Measurements from ENCODE around the gene HYI.
"Not testable (repeated sequence)": the region's sequence is repeated elsewhere in the genome, so short reads cannot be mapped to it uniquely, and the experiment has no call there.

Gene HYI

DNA sequence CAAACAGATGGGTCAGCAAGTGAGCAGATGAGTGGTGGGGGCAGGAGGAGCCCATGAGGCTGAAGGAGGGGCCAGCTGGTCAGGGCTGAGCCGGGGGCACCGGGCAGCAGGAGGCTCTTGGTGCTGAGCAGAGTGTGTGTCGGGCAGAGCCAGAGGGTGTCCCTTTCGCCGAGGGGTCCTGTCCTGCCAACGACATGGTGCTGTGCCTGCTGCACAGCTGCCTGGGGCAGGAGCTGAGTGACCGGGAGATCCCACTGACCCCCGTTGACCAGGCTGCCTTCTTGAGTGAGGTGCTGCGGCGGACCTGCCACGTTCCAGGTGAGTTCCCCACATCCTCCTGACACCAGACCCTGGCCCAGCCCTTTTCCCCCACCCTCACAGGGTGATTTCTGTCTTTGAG lies 27.5 kb downstream of the HYI start:
- no peak for FAIRE-seq

DNA sequence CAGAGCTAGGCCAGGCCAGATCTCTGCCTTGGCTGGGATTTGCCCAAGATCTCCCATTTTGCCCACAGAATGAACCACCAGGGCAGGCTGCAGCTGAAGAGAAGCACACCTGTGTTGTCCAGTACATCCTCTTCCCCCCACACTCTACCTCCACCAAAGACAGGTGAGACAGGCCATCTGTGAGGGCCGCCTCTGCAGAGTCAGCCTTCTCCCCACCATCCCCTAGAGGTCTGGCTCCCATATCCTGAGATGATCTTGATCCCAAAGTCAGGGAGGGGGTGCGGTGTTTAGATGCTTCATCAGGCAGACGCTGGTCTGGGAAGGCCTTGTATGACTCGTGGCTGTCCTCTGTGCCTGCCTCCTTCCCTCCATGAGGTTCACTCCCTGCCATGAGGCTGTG lies 28.7 kb downstream of the HYI start:
- no peak for FAIRE-seq

DNA sequence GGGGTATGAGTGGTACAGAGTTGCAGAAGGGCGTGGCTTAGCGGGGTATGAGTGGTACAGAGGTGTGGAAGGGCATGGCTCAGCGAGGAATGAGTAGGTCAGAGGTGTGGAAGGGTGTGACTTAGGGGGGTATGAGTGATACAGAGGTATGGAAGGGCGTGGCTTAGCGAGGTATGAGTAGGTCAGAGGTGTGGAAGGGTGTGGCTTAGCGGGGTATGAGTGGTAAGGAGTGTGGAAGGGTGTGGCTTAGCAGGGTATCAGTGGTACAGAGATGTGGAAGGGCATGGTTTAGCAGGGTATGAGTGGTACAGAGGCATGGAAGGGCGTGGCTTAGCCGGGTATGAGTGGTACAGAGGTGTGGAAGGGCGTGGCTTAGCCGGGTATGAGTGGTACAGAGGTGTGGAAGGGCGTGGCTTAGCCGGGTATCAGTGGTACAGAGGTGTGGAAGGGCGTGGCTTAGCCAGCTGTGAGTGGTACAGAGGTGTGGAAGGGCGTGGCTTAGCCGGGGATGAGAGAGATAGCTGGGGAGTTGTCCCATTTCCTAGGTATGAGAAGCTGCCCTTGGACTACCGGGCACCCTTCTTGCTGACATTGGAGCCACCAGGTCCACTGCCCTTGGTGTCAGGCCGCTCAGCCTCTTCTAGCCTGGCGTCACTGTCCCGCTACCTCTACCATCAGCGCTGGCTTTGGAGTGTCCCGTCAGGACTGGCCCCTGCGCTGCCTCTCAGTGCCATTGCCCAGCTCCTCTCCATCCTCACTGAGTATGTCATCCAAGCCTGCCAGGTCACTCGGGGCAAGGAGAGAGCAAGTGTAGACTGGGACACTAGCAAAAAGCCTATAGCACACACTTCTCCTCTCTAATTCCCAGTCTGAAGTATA lies 29.8 kb downstream of the HYI start:
- FAIRE-seq = no peak

DNA sequence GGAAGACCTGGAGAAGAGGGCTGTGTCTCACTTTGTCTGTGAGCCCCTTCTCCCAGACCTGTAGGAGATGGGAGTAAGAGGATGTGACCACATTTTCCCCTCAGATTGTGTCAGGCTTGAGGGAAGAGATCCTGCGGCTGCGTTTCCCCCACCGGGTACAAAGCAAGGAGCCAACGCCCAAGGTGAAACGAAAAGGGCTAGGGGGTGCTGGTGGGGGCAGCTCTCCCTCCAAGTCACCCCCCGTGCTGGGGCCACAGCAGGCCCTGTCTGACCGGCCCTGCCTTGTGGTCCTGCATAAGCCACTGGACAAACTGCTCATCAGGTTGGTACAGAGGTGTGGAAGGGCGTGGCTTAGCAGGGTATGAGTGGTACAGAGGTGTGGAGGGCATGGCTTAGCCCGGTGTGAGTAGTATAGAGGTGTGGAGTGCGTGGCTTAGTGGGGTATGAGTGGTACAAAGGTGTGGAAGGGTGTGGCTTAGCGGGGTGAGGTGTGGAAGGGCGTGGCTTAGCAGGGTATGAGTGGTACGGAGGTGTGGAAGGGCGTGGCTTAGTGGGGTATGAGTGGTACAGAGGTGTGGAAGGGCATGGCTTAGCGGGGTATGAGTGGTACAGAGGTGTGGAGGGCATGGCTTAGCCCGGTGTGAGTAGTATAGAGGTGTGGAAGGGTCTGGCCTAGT lies 30.6 kb downstream of the HYI start:
- no peak for FAIRE-seq

DNA sequence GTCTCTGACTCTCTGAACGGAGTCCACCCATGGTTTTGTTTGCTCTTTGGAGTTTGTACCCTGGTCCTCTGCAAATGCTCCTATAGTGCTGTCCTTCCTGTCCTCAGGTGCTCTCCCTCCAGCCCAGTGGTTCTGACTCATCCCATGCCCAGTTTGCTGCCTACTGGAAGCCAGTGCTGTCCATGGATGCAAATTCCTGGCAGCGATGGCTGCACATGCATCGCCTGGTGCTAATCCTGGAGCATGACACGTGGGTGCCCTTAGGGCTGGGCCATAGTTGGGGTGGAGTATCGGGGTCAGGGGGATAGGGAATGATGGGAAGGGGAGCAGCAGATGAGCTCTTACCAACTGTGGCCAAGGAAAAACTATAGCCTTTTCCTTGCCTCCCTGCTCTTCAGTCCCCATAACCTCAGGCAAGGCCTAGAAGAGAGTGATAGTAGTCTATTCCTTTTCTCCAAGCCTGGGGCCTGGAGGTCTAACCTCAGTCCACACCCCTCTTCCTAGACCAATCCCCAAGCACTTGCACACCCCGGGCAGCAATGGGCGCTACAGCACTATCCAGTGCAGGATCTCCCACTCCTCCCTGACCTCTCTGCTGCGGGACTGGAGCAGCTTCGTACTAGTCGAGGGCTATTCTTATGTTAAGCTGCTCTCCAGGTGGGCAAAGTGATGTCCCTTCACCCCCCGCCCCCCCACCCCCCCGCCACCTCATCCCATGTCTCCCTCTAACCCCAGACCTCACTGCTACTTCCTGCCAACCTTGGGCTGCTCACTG lies 31.6 kb downstream of the HYI start:
- FAIRE-seq = no peak

DNA sequence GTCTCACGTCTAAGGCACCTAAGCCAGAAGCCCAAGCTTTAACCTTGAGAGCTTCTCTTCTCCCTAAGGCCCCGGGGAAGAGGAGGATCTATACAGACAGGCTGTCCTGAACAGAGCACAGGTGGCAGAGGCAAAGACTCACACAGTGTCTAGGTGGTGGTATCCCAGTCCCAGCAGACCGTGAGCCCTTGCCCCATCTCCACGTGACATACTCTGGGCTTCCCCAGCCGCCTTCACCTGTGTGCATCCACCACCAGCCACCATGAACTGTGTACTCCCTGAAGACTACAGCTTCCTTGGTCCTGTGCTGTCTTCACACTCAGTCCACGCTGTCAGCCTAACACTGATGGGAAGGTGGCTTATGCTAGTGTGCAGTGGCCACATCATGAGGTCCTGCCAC lies 32.3 kb downstream of the HYI start:
- no peak for FAIRE-seq

DNA sequence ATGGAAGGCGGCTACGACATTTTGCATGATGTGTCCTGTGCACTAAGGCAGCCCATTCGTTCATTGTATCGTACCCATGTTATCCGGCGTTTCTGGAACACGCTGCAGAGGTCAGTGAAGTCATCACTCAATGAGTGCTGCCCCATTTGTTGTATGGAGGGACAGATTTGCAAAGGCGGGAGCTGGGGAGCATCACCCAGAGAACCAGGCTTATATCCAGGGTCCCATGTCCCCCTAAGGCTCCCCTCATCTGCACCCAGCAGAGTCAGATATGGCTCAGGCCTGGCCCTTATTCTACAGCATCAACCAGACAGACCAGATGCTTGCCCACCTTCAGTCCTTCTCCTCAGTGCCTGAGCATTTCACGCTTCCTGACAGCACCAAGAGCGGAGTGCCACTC lies 32.9 kb downstream of the HYI start:
- no peak for FAIRE-seq

DNA sequence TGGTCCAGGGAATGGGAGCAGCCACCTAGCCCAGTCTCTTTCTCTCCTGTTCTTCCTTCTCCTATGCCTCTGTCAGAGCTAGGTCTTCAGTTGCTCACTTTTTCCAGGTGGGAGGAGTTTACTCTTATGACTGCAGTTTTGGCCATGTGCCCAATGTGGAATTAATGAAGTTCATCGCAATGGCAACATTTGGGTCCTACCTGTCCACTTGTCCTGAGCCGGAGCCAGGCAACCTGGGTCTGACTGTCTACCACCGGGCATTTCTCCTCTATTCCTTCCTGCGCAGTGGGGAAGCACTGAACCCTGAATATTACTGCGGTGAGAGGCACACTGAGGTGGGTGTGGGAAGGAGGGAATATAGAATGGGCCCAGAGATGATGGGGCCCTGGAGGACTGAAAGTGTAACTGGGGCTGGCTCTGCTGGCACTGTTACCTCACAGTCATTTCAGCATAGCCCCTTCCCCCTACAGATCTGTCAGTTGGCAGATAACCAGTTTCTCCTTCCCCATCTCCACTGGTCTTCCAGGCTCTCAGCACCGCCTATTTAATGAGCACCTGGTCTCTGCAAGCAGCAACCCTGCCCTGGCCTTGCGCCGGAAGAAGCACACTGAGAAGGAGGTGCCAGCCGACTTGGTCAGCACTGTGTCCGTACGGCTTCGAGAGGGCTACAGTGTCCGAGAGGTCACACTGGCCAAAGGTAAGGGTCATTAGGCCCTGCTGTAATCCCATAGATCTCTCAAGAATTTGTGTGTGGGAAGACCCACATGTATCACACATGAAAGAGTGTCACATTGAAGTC lies 33.9 kb downstream of the HYI start:
- FAIRE-seq = no peak

DNA sequence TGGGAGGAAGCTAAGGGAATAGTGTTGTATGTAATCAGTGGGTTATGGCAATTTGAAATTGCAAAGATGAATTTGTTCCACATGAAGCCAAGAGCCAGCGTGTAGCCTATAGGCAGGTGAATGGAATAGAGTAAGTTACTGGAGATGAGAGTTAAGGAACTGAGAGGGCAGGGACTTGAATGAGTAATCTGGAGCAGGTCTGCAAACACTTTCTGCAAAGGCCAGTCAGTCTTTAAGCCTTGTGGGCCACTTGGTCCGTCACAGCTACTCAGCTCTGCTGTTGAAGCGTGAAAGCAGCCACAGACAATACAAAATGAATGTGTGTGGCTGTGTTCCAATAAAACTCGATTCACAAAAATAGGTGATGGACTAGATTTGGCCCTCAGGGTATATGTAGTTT lies 34.9 kb downstream of the HYI start:
- FAIRE-seq = no peak

DNA sequence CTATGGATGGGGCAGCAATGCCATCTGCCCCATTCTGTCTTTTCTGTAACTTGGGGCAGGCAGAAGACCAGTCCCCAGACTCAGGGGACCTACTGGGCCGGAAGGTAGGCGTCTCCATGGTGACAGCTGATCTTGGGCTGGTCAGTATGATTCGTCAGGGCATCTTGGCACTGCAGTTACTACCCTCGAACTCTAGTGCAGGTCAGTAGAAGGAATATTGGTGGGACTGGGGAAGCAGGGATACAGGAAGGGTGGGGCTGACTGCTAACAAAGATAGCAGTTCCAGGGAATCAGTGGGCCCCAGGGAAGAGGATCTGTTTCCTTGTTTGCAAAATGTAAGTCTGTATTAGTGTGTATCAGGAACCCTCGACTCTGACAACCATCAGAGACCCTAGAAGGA lies 37.8 kb downstream of the HYI start:
- FAIRE-seq = no peak

DNA sequence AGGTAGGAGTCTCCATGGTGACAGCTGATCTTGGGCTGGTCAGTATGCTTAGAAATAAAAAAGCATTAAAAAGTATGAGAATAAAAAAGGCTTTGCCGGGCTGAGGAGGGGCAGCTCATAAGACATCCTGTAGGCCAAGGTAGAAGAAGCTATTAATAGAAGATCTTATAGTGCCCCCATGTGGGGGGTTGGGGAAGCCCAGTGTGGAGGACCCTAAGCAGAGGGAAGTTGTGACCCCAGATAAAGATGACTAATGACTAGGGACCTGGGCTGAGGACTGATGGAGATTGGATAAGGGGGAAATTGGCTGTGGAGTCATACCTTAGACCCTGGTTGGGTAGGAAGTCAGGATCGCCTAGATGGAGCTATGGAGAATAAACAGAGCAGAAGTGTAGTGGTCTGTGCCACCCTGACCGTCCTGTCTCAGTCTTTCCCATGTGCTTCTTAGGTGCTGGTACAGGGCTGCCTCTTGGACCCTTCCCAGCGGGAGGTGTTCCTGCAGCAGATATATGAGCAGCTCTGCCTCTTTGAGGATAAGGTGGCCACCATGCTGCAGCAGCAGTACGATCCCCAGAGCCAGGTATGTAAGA lies 39.0 kb downstream of the HYI start:
- FAIRE-seq = no peak

DNA sequence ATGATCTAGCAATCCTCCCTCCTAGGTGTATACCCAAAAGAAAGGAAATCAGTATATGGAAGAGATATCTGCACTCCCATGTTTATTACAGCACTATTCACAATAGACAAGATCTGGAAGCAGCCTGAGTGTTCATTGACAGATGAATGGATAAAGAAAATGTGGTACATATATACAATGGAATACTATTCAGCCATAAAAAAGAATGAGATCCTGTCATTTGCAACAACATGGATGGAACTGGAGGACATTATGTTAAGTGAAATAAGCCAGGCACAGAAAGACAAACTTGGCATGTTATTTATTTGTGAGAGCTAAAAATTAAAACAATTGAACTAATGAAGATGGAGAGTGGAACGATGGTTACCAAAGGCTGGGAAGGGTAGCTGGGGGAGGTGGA lies 40.3 kb downstream of the HYI start:
- not testable (repeated sequence) for FAIRE-seq

DNA sequence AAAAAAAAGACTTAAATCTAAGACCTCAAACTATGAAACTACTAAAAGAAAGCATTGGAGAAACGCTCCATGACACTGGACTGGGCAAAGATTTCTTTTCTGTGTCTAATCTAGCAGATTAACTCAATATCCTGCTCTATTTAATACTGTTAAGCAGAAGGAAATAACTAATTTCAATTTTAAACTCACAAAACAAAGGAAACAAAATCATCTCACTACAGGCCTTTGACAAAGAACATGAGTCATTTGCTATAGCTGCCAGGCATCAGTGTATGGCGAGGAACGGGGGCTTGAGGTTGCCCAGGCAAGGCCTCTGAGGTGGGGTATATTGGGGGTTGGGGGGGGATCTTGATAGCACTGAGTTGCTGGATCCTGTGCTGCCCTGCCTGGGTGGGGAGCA lies 43.2 kb downstream of the HYI start:
- FAIRE-seq = no peak

DNA sequence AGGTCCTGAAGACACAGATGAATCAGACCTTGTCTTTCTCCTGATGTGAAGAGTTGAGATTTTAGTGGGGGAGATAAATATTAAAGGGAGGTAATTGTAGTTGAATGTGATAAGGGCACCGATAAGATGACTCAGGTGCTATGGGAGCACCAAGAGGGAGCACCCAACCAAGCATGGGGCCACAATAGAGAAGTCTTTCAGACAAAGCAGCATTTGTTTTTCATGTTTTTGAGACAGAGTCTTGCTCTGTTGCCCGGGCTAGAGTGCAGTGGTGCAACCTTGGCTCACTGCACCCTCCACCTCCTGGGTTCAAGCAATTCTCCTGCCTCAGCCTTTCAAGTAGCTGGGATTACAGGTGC lies 47.9 kb downstream of the HYI start:
- no peak for FAIRE-seq

DNA sequence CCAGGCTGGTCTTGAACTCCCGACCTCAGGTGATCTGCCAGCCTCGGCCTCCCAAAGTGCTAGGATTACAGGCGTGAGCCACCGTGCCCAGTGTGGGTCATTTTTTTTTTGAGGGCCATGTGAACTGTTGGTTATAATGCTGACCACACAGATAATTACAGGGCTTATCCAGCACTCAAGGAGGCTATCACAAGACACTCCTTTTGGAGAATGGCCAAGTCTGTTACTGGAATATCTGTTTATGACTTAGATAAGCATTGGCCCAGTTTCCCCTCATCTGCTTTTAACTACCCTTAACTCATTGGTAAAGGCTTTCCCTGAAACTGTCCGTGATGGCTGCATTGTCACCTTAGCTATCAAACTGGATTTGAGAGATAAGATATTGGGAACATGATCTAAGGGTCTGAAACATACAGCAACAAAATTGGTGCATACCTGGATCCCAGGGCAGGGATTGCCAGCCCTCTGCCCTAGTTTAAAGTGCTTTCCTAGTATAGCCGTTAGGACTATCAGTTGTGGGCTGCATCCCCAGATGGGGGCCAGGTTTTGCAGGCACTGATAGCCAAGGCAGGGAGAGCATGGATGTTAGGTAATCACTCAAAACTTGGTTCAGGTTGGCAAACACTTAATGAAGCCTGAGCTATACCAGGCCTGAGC lies 48.4 kb downstream of the HYI start:
- no peak for FAIRE-seq

DNA sequence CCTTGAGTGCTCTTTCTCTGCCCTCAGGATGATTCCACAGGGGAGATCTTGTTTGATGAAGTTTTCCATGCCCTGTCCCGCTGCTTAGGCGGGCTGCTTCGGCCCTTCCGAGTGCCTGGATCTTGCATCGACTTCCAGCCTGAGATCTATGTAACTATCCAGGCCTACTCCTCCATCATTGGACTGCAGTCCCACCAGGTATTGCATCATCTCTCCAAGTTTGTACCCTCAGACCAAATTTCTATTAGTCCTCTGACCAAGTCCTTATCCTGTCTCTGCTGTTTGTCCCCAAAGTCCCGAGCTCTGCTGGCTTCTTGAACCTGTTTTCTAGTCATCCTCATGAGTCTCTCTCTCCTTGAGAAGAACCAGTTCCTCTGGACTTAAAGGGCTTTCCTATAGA lies 49.4 kb downstream of the HYI start:
- no peak for FAIRE-seq

DNA sequence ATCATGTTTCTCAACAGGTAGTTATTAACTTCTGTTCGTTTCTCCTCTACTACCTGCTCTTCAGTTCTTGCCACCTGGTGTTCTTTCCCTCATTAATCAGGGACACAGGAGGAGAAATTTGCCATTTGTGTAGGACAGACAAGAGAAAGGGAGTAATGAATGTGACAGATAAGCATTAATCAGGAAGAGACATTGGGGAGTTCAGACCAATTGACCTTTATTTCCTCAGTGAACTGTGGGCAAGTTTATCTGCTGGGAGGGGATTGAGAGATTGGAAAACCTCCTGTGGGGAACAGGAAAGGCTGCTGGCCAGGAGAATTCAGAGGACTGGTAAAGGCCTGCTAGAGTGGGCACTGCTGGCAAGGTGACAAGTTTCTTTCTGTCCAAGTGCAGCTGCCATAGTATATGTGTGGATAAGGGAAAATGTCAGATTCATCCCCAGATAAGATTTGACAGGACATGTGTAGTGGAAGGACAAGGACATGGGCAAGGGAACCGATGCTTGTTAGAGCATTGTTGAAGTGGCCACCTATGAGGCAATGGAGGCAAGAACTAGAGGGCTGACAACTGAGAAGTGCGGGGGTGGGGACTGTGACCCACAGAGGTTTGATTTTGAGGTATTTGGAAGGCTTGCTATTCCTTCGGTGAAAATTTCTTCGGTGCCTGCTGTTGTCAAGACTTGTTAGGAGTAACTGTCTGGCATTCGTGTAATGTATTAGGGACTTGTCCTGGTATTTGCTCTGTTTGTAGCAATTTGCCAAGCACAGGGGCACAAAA lies 51.5 kb downstream of the HYI start:
- FAIRE-seq = no peak
